ENCODE results near the gene PSMG4.

PSMG4 gene

DNA sequence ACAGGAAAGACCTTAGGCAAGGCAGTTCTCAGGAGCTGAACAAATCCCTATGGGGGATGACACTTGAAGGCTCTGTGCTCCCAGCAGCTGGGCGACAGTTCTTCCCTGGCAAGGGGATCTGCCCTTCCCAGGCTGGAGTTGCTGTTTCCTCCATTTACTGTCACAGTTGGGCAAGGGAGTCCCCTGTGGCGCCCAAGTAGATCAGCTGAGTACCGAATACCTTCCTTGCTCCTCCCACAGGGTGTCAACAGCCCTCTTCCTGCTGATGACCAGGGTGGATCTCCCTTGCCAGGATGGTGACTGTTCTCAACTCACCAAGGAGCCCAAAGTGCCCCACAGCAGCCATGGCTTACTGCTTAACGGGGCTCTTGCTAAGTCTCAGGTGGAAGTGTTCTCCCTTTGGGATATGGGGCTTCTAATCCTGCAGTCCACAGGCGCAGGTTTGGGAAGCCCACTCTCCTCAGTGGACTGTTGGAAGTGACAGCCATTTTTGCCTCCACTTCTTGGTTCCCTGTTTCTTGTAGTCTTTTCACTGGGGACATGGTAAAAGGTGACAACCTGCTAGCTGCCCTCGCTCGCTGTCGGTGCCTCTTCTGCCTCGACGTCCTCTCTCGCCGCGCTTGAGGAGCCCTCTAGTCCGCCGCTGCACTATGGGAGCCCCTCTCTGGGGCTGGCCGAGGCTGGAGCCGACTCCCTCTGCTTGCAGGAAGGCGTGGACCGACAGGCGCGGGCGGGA lies 5.7 kb upstream of the PSMG4 start:
- no peak for DNase-seq (ENCODE audit: extremely low spot score)
- ChIA-PET POLR2A (interaction anchor here (1.0 to 7.3 kb wide), 3 partner anchors 25 to 96 kb away, joined by 3 to 53 read pairs (median 8); partner anchors contain the start of genes TUBB2A and TUBB2B), CTCF (interaction anchor here (2.0 to 2.6 kb wide), 2 partner anchors 8 to 13 kb away, joined by 8 to 18 read pairs; no protein-coding TSS in a partner anchor)
- TF ChIP-seq, protein P1, sequence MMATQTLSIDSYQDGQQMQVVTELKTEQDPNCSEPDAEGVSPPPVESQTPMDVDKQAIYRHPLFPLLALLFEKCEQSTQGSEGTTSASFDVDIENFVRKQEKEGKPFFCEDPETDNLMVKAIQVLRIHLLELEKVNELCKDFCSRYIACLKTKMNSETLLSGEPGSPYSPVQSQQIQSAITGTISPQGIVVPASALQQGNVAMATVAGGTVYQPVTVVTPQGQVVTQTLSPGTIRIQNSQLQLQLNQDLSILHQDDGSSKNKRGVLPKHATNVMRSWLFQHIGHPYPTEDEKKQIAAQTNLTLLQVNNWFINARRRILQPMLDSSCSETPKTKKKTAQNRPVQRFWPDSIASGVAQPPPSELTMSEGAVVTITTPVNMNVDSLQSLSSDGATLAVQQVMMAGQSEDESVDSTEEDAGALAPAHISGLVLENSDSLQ (IDR thresholded peaks at IDR 0.05) = no peak
- TF ChIP-seq SP1 (IDR thresholded peaks at IDR 0.05) = no peak
- TF ChIP-seq FOXA1 (IDR thresholded peaks at IDR 0.05) = no peak
- TF ChIP-seq TARDBP (IDR thresholded peaks at IDR 0.05) = no peak
- no peak for TF ChIP-seq ZNF384 (IDR thresholded peaks at IDR 0.05)
- no peak for TF ChIP-seq SUZ12 (IDR thresholded peaks at IDR 0.05)
- no peak for TF ChIP-seq HDGF (IDR thresholded peaks at IDR 0.05; ENCODE audit: borderline replicate concordance)
- TF ChIP-seq FOXM1 (IDR thresholded peaks at IDR 0.05; ENCODE audit: borderline replicate concordance) = no peak
- TF ChIP-seq ARNT (IDR thresholded peaks at IDR 0.05) = no peak
- TF ChIP-seq BHLHE40 (IDR thresholded peaks at IDR 0.05; ENCODE audit: borderline replicate concordance) = no peak
- no peak for TF ChIP-seq L3MBTL2 (conservative IDR thresholded peaks at IDR 0.05)
- no peak for TF ChIP-seq ELF4 (IDR thresholded peaks at IDR 0.05)
- no peak for TF ChIP-seq NFRKB (IDR thresholded peaks at IDR 0.05)
- TF ChIP-seq CTBP1 (IDR thresholded peaks at IDR 0.05; ENCODE audit: borderline replicate concordance) = no peak

DNA sequence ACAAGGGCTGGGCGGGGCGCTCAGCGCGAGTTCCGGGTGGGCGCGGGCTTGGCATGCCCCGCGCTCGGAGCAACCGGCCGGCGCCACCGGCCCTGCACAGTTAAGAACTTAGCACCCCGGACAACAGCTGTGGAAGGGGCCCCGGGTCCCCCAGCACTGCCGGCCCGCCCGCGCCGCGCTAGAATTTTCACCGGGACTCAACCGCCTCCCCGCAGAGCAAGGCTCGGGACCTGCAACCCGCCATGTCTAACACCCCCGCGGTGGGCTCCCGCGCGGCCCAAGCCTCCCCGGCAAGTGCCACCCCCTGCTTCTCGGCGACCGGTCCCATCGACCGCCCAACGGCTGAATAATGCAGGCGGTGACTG lies 5.2 kb upstream of the PSMG4 start:
- TF ChIP-seq FOXA1 (IDR thresholded peaks at IDR 0.05) (no peak), ZNF384 (IDR thresholded peaks at IDR 0.05) (no peak), BHLHE40 (IDR thresholded peaks at IDR 0.05; ENCODE audit: borderline replicate concordance) (no peak), HDGF (IDR thresholded peaks at IDR 0.05; ENCODE audit: borderline replicate concordance) (no peak), CTBP1 (IDR thresholded peaks at IDR 0.05; ENCODE audit: borderline replicate concordance) (no peak), FOXK2 (IDR thresholded peaks at IDR 0.05) (no peak), TARDBP (IDR thresholded peaks at IDR 0.05) (no peak), SUZ12 (IDR thresholded peaks at IDR 0.05) (no peak), NFRKB (IDR thresholded peaks at IDR 0.05) (no peak), L3MBTL2 (conservative IDR thresholded peaks at IDR 0.05) (no peak), FOXM1 (IDR thresholded peaks at IDR 0.05; ENCODE audit: borderline replicate concordance) (no peak), SP1 (IDR thresholded peaks at IDR 0.05) (no peak), LEF1 (IDR thresholded peaks at IDR 0.05; ENCODE audit: borderline replicate concordance) (no peak)
- TF ChIP-seq, protein P1 (IDR thresholded peaks at IDR 0.05) = no peak
- POLR2A ChIA-PET = interaction anchor here (1.0 kb wide), 1 partner anchor 91 kb away, joined by 3 read pairs; no protein-coding TSS in a partner anchor
- no peak for DNase-seq (ENCODE audit: extremely low spot score)
- CTCF ChIA-PET = no interaction called here

DNA sequence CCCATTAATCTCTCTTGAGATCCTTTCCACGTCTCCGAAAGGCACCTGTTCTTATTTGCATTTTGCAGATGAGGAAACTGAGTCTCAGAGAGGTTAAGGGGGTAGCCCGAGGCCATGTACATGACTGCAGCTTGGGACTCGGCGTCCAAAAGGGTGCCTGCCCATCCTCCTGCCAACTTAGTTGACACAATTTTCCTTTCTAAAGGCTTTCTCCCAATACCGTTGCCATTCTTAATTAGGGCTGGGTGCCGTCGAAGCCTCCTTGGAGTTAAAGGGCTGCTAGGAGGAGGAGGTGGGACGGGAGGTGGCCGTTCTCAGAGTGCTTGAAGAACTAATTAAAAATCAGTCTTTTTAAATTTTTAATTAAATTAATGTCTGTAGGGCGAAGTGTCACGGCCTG lies 546 bp upstream of the PSMG4 start:
- no peak for DNase-seq (ENCODE audit: extremely low spot score)
- TF ChIP-seq ZNF384 (IDR thresholded peaks at IDR 0.05) (no peak), HDGF (IDR thresholded peaks at IDR 0.05; ENCODE audit: borderline replicate concordance) (no peak), CTBP1 (IDR thresholded peaks at IDR 0.05; ENCODE audit: borderline replicate concordance) (no peak), BHLHE40 (IDR thresholded peaks at IDR 0.05; ENCODE audit: borderline replicate concordance) (no peak), NFRKB (IDR thresholded peaks at IDR 0.05) (no peak), FOXM1 (IDR thresholded peaks at IDR 0.05; ENCODE audit: borderline replicate concordance) (no peak), SP1 (IDR thresholded peaks at IDR 0.05) (no peak), TARDBP (IDR thresholded peaks at IDR 0.05) (no peak), LEF1 (IDR thresholded peaks at IDR 0.05; ENCODE audit: borderline replicate concordance) (no peak)
- POLR2A ChIA-PET = interaction anchor here (1.5 to 3.1 kb wide), 5 partner anchors 27 to 140 kb away, joined by 3 to 11 read pairs (median 5); partner anchors contain the start of genes BPHL and TUBB2B
- CTCF ChIA-PET = no interaction called here

DNA sequence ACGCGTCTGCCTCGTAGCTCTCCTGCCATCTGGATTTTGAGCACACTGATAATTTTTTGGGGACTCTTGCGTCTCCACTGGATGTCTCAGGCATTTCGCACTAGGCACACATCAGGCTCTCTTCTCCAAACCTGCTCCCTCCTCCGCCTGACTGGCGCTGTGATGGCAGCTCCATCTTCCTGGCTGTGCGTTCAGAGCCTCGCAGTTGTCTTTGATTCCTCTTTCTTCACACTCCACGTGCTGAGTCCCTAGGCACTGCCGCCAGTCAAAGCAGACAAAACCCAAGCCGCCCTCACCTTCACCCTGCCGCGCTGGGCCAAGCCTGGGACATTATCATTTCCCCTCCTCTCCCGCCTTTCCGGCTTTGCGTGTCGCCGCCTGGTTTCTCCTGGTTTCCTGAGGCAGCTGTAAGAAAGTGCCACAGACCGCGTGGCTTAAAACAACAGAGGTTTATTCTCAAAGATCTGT lies 778 bp downstream of the PSMG4 start:
- TF ChIP-seq L3MBTL2 (conservative IDR thresholded peaks at IDR 0.05) = peak; percentile 79
- TF ChIP-seq ELF4 (IDR thresholded peaks at IDR 0.05) = no peak
- TF ChIP-seq, protein P1 (IDR thresholded peaks at IDR 0.05) = no peak
- no peak for TF ChIP-seq SUZ12 (IDR thresholded peaks at IDR 0.05)
- TF ChIP-seq ZNF384 (IDR thresholded peaks at IDR 0.05) = no peak
- TF ChIP-seq TARDBP (IDR thresholded peaks at IDR 0.05) = no peak
- DNase-seq (ENCODE audit: extremely low spot score) = peak; percentile 52
- ChIA-PET POLR2A (interaction anchor here (0.7 to 3.1 kb wide), 10 partner anchors 8 to 762 kb away, joined by 3 to 11 read pairs (median 4); partner anchors contain the start of gene BPHL), CTCF (interaction anchor here (0.6 to 1.3 kb wide), 3 partner anchors 8 to 20 kb away, joined by 3 to 7 read pairs (median 5); no protein-coding TSS in a partner anchor)

DNA sequence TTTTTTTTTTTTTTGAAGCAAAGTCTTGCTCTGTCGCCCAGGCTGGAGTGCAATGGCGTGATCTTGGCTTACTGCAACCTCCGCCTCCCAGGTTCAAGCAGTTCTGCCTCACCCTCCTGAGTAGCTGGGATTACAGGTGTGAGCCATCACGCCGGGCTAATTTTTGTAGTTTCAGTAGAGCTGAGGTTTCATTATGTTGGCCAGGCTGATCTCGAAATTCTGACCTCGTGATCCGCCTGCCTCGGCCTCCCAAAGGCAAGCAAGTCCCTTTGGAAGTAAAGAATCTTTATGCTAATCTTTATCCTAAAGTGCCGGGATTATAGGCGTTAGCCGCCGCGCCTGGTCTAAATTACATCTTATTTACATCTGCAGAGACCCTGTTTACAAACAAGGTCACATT lies 1.5 kb downstream of the PSMG4 start:
- CTCF ChIA-PET = interaction anchor here (0.6 to 1.3 kb wide), 3 partner anchors 9 to 19 kb away, joined by 3 to 7 read pairs (median 5); no protein-coding TSS in a partner anchor
- POLR2A ChIA-PET = interaction anchor here (1.1 to 1.2 kb wide), 4 partner anchors 13 to 761 kb away, joined by 3 to 6 read pairs (median 4); a partner anchor contains a TSS
- no peak for TF ChIP-seq ZNF384 (IDR thresholded peaks at IDR 0.05)
- no peak for DNase-seq (ENCODE audit: extremely low spot score)
